SU-DHL-6 (cell line): Measurements from ENCODE around the gene UBE2E1.

Experiments used
- EZH2phosphoT487 ChIP-seq: fragments of 200-600 bp; sonication (generic), shearing (Covaris generic); conservative IDR thresholded peaks from 2 replicates; pipeline ENCODE4 v1.6.1; 2018; ENCODE audit warnings: mild to moderate bottlenecking, antibody characterized with exemption, low read length, moderate library complexity, mixed read lengths
- TF ChIP-seq, protein P1 (sequence below): fragments of 200-600 bp; sonication (generic); IDR thresholded peaks from one replicate; pipeline ENCODE4 v1.5.1; 2017; ENCODE audit warnings: antibody characterized with exemption, mild to moderate bottlenecking, low read length, moderate library complexity; ENCODE audit not compliant: insufficient read depth, poor library complexity, severe bottlenecking

GRCh38 chr3:23869977-23870662 lies 64.4 kb downstream of the UBE2E1 start:
- TF ChIP-seq, protein P1, sequence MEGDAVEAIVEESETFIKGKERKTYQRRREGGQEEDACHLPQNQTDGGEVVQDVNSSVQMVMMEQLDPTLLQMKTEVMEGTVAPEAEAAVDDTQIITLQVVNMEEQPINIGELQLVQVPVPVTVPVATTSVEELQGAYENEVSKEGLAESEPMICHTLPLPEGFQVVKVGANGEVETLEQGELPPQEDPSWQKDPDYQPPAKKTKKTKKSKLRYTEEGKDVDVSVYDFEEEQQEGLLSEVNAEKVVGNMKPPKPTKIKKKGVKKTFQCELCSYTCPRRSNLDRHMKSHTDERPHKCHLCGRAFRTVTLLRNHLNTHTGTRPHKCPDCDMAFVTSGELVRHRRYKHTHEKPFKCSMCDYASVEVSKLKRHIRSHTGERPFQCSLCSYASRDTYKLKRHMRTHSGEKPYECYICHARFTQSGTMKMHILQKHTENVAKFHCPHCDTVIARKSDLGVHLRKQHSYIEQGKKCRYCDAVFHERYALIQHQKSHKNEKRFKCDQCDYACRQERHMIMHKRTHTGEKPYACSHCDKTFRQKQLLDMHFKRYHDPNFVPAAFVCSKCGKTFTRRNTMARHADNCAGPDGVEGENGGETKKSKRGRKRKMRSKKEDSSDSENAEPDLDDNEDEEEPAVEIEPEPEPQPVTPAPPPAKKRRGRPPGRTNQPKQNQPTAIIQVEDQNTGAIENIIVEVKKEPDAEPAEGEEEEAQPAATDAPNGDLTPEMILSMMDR, result no peak
- no peak for TF ChIP-seq EZH2phosphoT487
